GM12801 (cell line): ENCODE data around the gene GRB10.

Experiments
- TF ChIP-seq, protein P1 (sequence below): IDR thresholded peaks from one replicate; pipeline ENCODE4 v1.5.1; 2011; ENCODE audit warnings: control low read depth; ENCODE audit not compliant: insufficient read length; ENCODE audit errors: extremely low read depth

Gene GRB10

GRCh38 chr7:50793120-50793946, 10.6 kb upstream of the GRB10 start:
- TF ChIP-seq, protein P1, sequence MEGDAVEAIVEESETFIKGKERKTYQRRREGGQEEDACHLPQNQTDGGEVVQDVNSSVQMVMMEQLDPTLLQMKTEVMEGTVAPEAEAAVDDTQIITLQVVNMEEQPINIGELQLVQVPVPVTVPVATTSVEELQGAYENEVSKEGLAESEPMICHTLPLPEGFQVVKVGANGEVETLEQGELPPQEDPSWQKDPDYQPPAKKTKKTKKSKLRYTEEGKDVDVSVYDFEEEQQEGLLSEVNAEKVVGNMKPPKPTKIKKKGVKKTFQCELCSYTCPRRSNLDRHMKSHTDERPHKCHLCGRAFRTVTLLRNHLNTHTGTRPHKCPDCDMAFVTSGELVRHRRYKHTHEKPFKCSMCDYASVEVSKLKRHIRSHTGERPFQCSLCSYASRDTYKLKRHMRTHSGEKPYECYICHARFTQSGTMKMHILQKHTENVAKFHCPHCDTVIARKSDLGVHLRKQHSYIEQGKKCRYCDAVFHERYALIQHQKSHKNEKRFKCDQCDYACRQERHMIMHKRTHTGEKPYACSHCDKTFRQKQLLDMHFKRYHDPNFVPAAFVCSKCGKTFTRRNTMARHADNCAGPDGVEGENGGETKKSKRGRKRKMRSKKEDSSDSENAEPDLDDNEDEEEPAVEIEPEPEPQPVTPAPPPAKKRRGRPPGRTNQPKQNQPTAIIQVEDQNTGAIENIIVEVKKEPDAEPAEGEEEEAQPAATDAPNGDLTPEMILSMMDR, result no peak

DNA sequence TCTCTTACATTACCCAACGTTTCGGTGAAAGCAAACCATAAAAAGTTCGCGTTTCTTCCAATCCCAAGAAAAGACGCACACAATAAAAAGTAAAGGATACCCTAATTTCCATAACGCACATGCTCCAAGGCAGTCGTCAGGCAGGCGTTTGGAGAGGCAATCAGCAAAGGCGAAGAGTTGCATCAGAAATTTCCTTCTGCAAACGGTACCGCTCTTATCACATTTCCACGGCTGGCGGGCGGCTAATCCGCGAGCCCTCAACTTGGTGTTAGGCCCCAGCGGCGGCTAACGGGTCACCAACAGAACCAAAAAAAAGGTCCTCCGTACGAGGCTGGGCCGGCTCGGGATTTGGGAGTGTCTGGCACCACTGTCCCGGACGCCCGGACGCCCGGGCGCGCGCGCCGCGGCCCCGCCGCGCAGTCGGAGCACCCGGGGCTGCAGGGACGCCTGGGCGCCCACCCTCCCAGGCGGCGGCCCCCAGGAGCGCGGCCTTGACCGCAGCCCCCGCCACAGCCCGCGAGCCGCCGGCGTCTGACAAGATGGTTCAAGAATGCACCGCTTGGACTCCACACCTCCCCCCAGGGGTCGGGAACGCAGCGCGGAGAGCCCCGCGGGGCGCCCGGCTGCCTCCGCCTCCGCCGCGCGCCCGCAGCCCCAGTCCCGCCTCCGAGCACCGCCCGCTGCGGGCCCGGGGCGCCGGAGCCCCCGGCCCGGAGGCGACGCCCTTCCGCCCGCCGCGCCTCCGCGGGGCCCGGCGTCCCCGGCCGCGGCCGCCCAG, 9.8 kb upstream of the GRB10 start:
- TF ChIP-seq, protein P1, result no peak

GRCh38 chr7:50791938-50792341, 9.2 kb upstream of the GRB10 start:
- TF ChIP-seq, protein P1, result no peak

- TF ChIP-seq, protein P1, result no peak
These were observed 8.8 kb upstream of the GRB10 start for GRCh38 chr7:50791363-50791937.

DNA sequence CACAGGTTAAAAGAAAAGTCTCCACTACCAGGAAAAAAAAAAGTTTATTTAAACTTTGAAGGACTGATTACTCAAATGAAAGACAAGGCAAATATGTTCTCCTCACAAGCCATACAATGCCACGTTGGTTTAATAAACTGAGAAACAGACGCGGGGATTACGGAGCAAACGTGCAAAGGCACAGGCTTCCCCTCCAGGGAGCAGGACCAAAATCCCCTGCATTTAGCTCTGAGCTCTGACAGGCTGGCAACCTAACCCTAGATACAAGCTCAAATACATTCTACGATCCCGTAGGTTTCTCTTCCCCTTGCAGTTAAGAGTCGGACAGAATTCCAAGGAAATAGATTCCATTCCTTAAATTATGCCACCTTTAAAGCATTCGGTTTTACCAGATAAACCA, 7.7 kb upstream of the GRB10 start:
- TF ChIP-seq, protein P1, result no peak

DNA sequence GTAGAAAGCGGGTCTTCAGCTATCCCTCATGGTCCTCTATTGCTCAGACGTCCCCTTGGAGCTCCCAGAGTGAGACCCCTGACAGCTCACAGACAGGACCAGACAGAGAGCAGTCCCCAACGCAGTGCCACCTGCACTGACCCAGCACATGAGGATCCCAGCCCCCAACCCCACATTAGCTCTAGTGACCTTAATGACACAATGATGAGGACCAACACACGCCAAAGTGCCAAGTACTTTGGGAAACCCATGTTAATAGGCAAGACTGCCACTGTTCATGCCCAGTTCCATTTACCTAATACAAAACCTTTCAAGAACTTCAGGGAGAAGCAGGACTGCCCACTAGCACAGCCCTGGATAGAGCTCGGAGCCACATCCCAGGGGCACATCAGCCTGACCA, 5.7 kb upstream of the GRB10 start:
- TF ChIP-seq, protein P1, result no peak

DNA sequence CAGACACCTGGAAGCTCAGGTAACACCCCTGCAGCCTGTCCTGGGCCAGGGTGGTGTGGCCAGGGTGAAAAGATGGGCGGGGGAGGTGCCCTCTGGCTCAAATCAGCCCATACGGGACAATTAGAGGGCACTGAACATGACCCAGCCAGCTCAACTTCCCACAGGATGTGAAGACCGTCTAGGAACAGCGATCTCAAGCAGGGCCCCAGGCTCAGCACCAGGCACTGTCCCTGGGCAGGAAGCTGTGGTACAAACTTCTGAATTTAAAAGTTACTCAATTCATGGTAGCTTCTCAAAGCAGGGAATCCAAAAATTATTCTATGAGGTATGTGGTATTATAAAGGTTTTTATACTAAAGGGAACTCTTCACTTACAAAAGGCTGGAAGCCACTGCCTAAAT, 5.1 kb upstream of the GRB10 start:
- TF ChIP-seq, protein P1, result no peak
